Measurements from ENCODE around the gene MICA. TPM values are rescaled to one million over a fixed set of nuclear protein-coding genes. Genes with fewer than 3 reads are reported as not detected.

Gene MICA
- total RNA-seq, 1 donor from 2014 or later = 70.0 TPM

GRCh38 chr6:31414771-31415265 is 11.4 kb downstream of the MICA start:
- peaks cover 4% of the 10 kb centered on the region for H3K9me3 ChIP-seq (ENCODE audit: insufficient read depth, low read depth, low read length)
- TF ChIP-seq CTCF (IDR thresholded peaks at IDR 0.05; ENCODE audit: insufficient read depth, low read depth, low read length) (no peak), EZH2 (IDR thresholded peaks at IDR 0.05; ENCODE audit: insufficient read depth, low read length) (no peak)
- H3K9ac ChIP-seq (ENCODE audit: low read length) = no peak overlapping the region
- Mint-ChIP-seq H3K27ac (ENCODE audit: unreplicated experiment) (no peak overlapping the region), H3K4me1 (ENCODE audit: low read depth, unreplicated experiment) (peaks cover 6% of the 10 kb centered on the region), H3K36me3 (ENCODE audit: low read depth, unreplicated experiment) (peaks cover 22% of the 10 kb centered on the region), H3K27me3 (ENCODE audit: low read depth, unreplicated experiment) (peaks cover 1% of the 10 kb centered on the region), H3K4me3 (ENCODE audit: unreplicated experiment) (no peak overlapping the region), H3K9me3 (ENCODE audit: unreplicated experiment) (no peaks in the 10 kb centered on the region)
- no peak for DNase-seq (ENCODE audit: low read depth)
- no peaks in the 10 kb centered on the region for H3K4me1 ChIP-seq (ENCODE audit: insufficient read depth, low read length)
- no peak overlapping the region for H3K4me2 ChIP-seq (ENCODE audit: low read length)
- H2AFZ ChIP-seq (ENCODE audit: low read depth, low read length) = no peak overlapping the region
- no peak overlapping the region for H3K27ac ChIP-seq (ENCODE audit: low read depth, low read length)
- H3K4me3 ChIP-seq (ENCODE audit: insufficient read depth, low read depth, low read length) = no peak overlapping the region
- H3K27me3 ChIP-seq (ENCODE audit: insufficient read depth, low read length) = no peaks in the 10 kb centered on the region
- peaks cover 53% of the 10 kb centered on the region for H4K20me1 ChIP-seq (ENCODE audit: insufficient read depth, low read length)
- peaks cover 32% of the 10 kb centered on the region for H3K79me2 ChIP-seq (ENCODE audit: insufficient read depth, low read length)
- no peak for FAIRE-seq
- peaks cover 16% of the 10 kb centered on the region for H3K36me3 ChIP-seq (ENCODE audit: insufficient read depth, low read length)

GRCh38 chr6:31416394-31417014 is 13.1 kb downstream of the MICA start:
- no peak overlapping the region for H3K4me3 Mint-ChIP-seq (ENCODE audit: unreplicated experiment)
- peaks cover 41% of the 10 kb centered on the region for H4K20me1 ChIP-seq (ENCODE audit: insufficient read depth, low read length)
- FAIRE-seq (no peak), DNase-seq (ENCODE audit: low read depth) (no peak)
- no peaks in the 10 kb centered on the region for H3K9me3 Mint-ChIP-seq (ENCODE audit: unreplicated experiment)
- H3K4me2 ChIP-seq (ENCODE audit: low read length) = no peak overlapping the region
- peaks cover 15% of the 10 kb centered on the region for H3K79me2 ChIP-seq (ENCODE audit: insufficient read depth, low read length)
- peaks cover 17% of the 10 kb centered on the region for H3K36me3 Mint-ChIP-seq (ENCODE audit: low read depth, unreplicated experiment)
- H3K27ac Mint-ChIP-seq (ENCODE audit: unreplicated experiment) = no peak overlapping the region
- H3K4me3 ChIP-seq (ENCODE audit: insufficient read depth, low read depth, low read length) = no peak overlapping the region
- peaks cover 12% of the 10 kb centered on the region for H3K36me3 ChIP-seq (ENCODE audit: insufficient read depth, low read length)
- H3K9ac ChIP-seq (ENCODE audit: low read length) = no peak overlapping the region
- H3K27me3 ChIP-seq (ENCODE audit: insufficient read depth, low read length) = no peaks in the 10 kb centered on the region
- H3K27me3 Mint-ChIP-seq (ENCODE audit: low read depth, unreplicated experiment) = peaks cover 3% of the 10 kb centered on the region
- H3K9me3 ChIP-seq (ENCODE audit: insufficient read depth, low read depth, low read length) = peaks cover 4% of the 10 kb centered on the region
- peaks cover 3% of the 10 kb centered on the region for H3K4me1 Mint-ChIP-seq (ENCODE audit: low read depth, unreplicated experiment)
- no peak overlapping the region for H3K27ac ChIP-seq (ENCODE audit: low read depth, low read length)
- TF ChIP-seq EZH2 (IDR thresholded peaks at IDR 0.05; ENCODE audit: insufficient read depth, low read length) = no peak
- no peak for TF ChIP-seq CTCF (IDR thresholded peaks at IDR 0.05; ENCODE audit: insufficient read depth, low read depth, low read length)
- H2AFZ ChIP-seq (ENCODE audit: low read depth, low read length) = no peak overlapping the region
- no peaks in the 10 kb centered on the region for H3K4me1 ChIP-seq (ENCODE audit: insufficient read depth, low read length)

DNA sequence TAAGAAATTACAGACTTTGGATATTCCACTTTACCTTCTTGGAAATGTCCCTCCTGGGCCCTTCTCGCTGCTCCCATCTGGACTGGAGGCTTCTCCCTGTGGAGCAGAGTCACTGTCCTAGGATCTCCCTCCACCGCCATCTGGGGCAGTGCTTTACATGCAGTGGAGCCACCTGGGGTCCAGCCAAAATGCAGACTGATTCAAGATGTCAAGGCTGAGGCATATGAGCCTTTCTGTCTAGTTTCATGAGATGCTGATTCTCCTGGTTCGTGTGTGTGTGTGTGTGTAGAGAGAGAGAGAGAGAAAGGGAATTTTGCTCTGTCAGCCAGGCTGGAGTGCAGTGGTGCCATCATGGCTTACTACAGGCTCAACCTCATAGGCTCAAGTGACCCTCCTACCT is 14.9 kb downstream of the MICA start:
- H3K4me1 Mint-ChIP-seq (ENCODE audit: low read depth, unreplicated experiment) = peaks cover 3% of the 10 kb centered on the region
- H3K9ac ChIP-seq (ENCODE audit: low read length) = no peak overlapping the region
- H3K36me3 ChIP-seq (ENCODE audit: insufficient read depth, low read length) = peaks cover 12% of the 10 kb centered on the region
- TF ChIP-seq CTCF (IDR thresholded peaks at IDR 0.05; ENCODE audit: insufficient read depth, low read depth, low read length) (no peak), EZH2 (IDR thresholded peaks at IDR 0.05; ENCODE audit: insufficient read depth, low read length) (no peak)
- H3K9me3 ChIP-seq (ENCODE audit: insufficient read depth, low read depth, low read length) = peaks cover 4% of the 10 kb centered on the region
- FAIRE-seq (no peak), DNase-seq (ENCODE audit: low read depth) (no peak)
- H3K27ac Mint-ChIP-seq (ENCODE audit: unreplicated experiment) = no peak overlapping the region
- peaks cover under 1% of the 10 kb centered on the region for H3K79me2 ChIP-seq (ENCODE audit: insufficient read depth, low read length)
- no peak overlapping the region for H2AFZ ChIP-seq (ENCODE audit: low read depth, low read length)
- H3K4me3 Mint-ChIP-seq (ENCODE audit: unreplicated experiment) = no peak overlapping the region
- H3K9me3 Mint-ChIP-seq (ENCODE audit: unreplicated experiment) = no peaks in the 10 kb centered on the region
- H3K4me1 ChIP-seq (ENCODE audit: insufficient read depth, low read length) = no peaks in the 10 kb centered on the region
- H4K20me1 ChIP-seq (ENCODE audit: insufficient read depth, low read length) = peaks cover 27% of the 10 kb centered on the region
- peaks cover 3% of the 10 kb centered on the region for H3K27me3 Mint-ChIP-seq (ENCODE audit: low read depth, unreplicated experiment)
- no peaks in the 10 kb centered on the region for H3K27me3 ChIP-seq (ENCODE audit: insufficient read depth, low read length)
- H3K4me2 ChIP-seq (ENCODE audit: low read length) = no peak overlapping the region
- no peak overlapping the region for H3K27ac ChIP-seq (ENCODE audit: low read depth, low read length)
- H3K36me3 Mint-ChIP-seq (ENCODE audit: low read depth, unreplicated experiment) = peaks cover 11% of the 10 kb centered on the region
- H3K4me3 ChIP-seq (ENCODE audit: insufficient read depth, low read depth, low read length) = no peak overlapping the region

Measured in astrocyte (in vitro differentiated cells and primary cell).